HCT116 (cell line): ENCODE results near the gene CBFA2T2. TPM values are rescaled to one million over a fixed set of nuclear protein-coding genes. Genes with fewer than 3 reads are reported as not detected.

ENCODE experiments used
- ATAC-seq: fragments of 200-7000 bp; cut with Tn5 transposase; 2 replicates; pipeline ENCODE4 v1.9.1; 2020; ENCODE audit warnings: mild to moderate bottlenecking, moderate library complexity
- BruUV-seq: library from RNA; stranded (reverse); fragments of 400-500 nt; replicated peaks from 2 replicates; lab custom pipeline; 2021; lab: Mats Ljungman, UMichigan
- CTCF ChIA-PET: fragments of 300-600 bp; sonication (Branson Sonifier 250); formaldehyde crosslinking; loops from one replicate; lab custom pipeline; 2021; ENCODE audit warnings: antibody characterized with exemption; lab: Charles Lee
- POLR2A ChIA-PET: fragments of 300-600, 350-600 bp; sonication (Branson Sonifier 250); formaldehyde crosslinking; loops from one replicate; lab custom pipeline; 2021; ENCODE audit warnings: antibody characterized with exemption; lab: Charles Lee
- RAD21 ChIA-PET, 2 experiments: fragments of 300-600 bp; sonication (Branson Sonifier 250); formaldehyde crosslinking; loops; one replicate each; lab custom pipeline; 2023; ENCODE audit warnings: low total read pairs in 2 of 2; ENCODE audit not compliant: uncharacterized antibody in 2 of 2, unreplicated experiment in 2 of 2, low non-redundant PET in 1 of 2; lab: Charles Lee
- DNase-seq: peaks from one replicate; pipeline ENCODE4 v3.0.0-alpha.2; 2010; ENCODE audit warnings: low read depth, low spot score
- H2AFZ ChIP-seq: fragments of 200-600 bp; shearing (Covaris generic), sonication (generic); 2 replicates; pipeline ENCODE4 v1.6.1; 2017; ENCODE audit warnings: low read depth, mixed run types, mixed read lengths, antibody characterized with exemption, low read length; ENCODE audit not compliant: poor library complexity, severe bottlenecking
- H3K27ac ChIP-seq: 2 replicates; pipeline ENCODE4 v1.5.1; 2012; ENCODE audit warnings: low read depth, low read length
- H3K27me3 ChIP-seq: fragments of 200-600 bp; sonication (generic); 2 replicates; pipeline ENCODE4 v1.6.1; 2016; ENCODE audit warnings: mixed run types, low read length, mixed read lengths; ENCODE audit not compliant: insufficient read depth
- H3K36me3 ChIP-seq, 2 experiments: fragments of 200-500 bp in 1 of 2; fragments of 200-600 bp in 1 of 2; sonication (Bioruptor generic) in 1 of 2; sonication (generic) in 1 of 2; 2 replicates each; pipeline versions ENCODE4 v1.5.1 to v1.6.1; 2014 to 2016; ENCODE audit warnings: low read length in 2 of 2, inconsistent platforms in 1 of 2, mixed read lengths in 1 of 2, mixed run types in 1 of 2; ENCODE audit not compliant: insufficient read depth in 2 of 2, control insufficient read depth in 1 of 2
- H3K4me1 ChIP-seq, 2 experiments: fragments of 200-600 bp in 1 of 2; sonication (generic) in 1 of 2; 2 replicates each; pipeline versions ENCODE4 v1.5.1 to v1.6.1; 2012 to 2017; ENCODE audit warnings: low read length in 2 of 2, inconsistent platforms in 1 of 2, mild to moderate bottlenecking in 1 of 2, mixed read lengths in 1 of 2, mixed run types in 1 of 2, moderate library complexity in 1 of 2; ENCODE audit not compliant: insufficient read depth in 2 of 2, control insufficient read depth in 1 of 2
- H3K4me2 ChIP-seq: fragments of 200-600 bp; sonication (generic); 2 replicates; pipeline ENCODE4 v1.6.1; 2017; ENCODE audit warnings: mixed run types, low read length, mixed read lengths
- H3K4me3 ChIP-seq, 2 experiments: fragments of 200-600 bp in 1 of 2; sonication (generic) in 1 of 2; replicated peaks in 1 of 2; 2 replicates each; pipeline ENCODE4 v1.5.1; 2011 to 2016; ENCODE audit warnings: low read length in 2 of 2, control low read depth in 1 of 2, low read depth in 1 of 2, mild to moderate bottlenecking in 1 of 2, mixed read lengths in 1 of 2, mixed run types in 1 of 2
- H3K79me2 ChIP-seq: fragments of 200-600 bp; sonication (generic); 2 replicates; pipeline ENCODE4 v1.6.1; 2017; ENCODE audit warnings: mild to moderate bottlenecking, mixed run types, low read length, moderate library complexity, mixed read lengths; ENCODE audit not compliant: insufficient read depth
- H3K9ac ChIP-seq: fragments of 200-600 bp; sonication (generic); 2 replicates; pipeline ENCODE4 v1.6.1; 2016; ENCODE audit warnings: low read length, mixed read lengths
- H3K9me2 ChIP-seq: fragments of 200-600 bp; sonication (generic), shearing (Covaris generic); 2 replicates; pipeline ENCODE4 v1.6.1; 2017; ENCODE audit warnings: mixed run types, mild to moderate bottlenecking, moderate library complexity; ENCODE audit not compliant: insufficient read depth
- H3K9me3 ChIP-seq, 2 experiments: fragments of 200-500 bp in 1 of 2; fragments of 200-600 bp in 1 of 2; sonication (Bioruptor generic) in 1 of 2; sonication (generic) in 1 of 2; 2 replicates each; pipeline ENCODE4 v1.6.1; 2014 to 2017; ENCODE audit warnings: low read length in 2 of 2, mixed read lengths in 2 of 2, inconsistent platforms in 1 of 2, low read depth in 1 of 2, mild to moderate bottlenecking in 1 of 2, mixed run types in 1 of 2, moderate library complexity in 1 of 2; ENCODE audit not compliant: control insufficient read depth in 1 of 2, insufficient read depth in 1 of 2
- H4K20me1 ChIP-seq: fragments of 200-600 bp; sonication (generic), shearing (Covaris generic); 2 replicates; pipeline ENCODE4 v1.6.1; 2017; ENCODE audit warnings: mixed run types, mild to moderate bottlenecking, moderate library complexity; ENCODE audit not compliant: insufficient read depth
- EGR1 ChIP-seq: IDR thresholded peaks from 2 replicates; pipeline ENCODE4 v1.6.1; 2012; ENCODE audit warnings: low read depth
- EZH2 ChIP-seq: fragments of 200-600 bp; sonication (generic); IDR thresholded peaks from 2 replicates; pipeline ENCODE4 v1.6.1; 2017; ENCODE audit warnings: antibody characterized with exemption, mixed run types
- FOSL1 ChIP-seq: IDR thresholded peaks from 2 replicates; pipeline ENCODE4 v1.6.1; 2012; ENCODE audit warnings: low read depth
- JUND ChIP-seq: IDR thresholded peaks from 2 replicates; pipeline ENCODE4 v1.6.1; 2012
- POLR2A ChIP-seq: IDR thresholded peaks from 2 replicates; pipeline ENCODE4 v1.7.0; 2011; ENCODE audit warnings: borderline replicate concordance; ENCODE audit not compliant: insufficient read depth, insufficient read length; ENCODE audit errors: extremely low read depth
- POLR2AphosphoS5 ChIP-seq: IDR thresholded peaks from 2 replicates; pipeline ENCODE4 v1.6.1; 2011; ENCODE audit warnings: mild to moderate bottlenecking, low read depth, low read length, moderate library complexity
- RAD21 ChIP-seq: IDR thresholded peaks from 2 replicates; pipeline ENCODE4 v1.6.1; 2012; ENCODE audit warnings: low read depth, mild to moderate bottlenecking
- SIN3A ChIP-seq: IDR thresholded peaks from 2 replicates; pipeline ENCODE4 v1.6.1; 2012; ENCODE audit warnings: low read depth
- SRF ChIP-seq: IDR thresholded peaks from 2 replicates; pipeline ENCODE4 v1.6.1; 2012; ENCODE audit warnings: low read depth
- TCF7L2 ChIP-seq: IDR thresholded peaks from 2 replicates; pipeline ENCODE4 v1.7.0; 2011; ENCODE audit warnings: borderline replicate concordance, inconsistent platforms; ENCODE audit not compliant: insufficient read depth, insufficient read length; ENCODE audit errors: extremely low read depth
- YY1 ChIP-seq: IDR thresholded peaks from 2 replicates; pipeline ENCODE4 v1.6.1; 2011; ENCODE audit warnings: low read length, low read depth, moderate library complexity, mild to moderate bottlenecking; ENCODE audit not compliant: insufficient replicate concordance; ENCODE audit errors: extremely low read depth
- ZNF274 ChIP-seq: fragments of 200-500 bp; sonication (Bioruptor generic); IDR thresholded peaks from 2 replicates; pipeline ENCODE4 v1.6.1; 2014; ENCODE audit warnings: mild to moderate bottlenecking, low read depth, low read length, inconsistent platforms
- intact Hi-C: fragments of 100-400 bp; cut with micrococcal nuclease; formaldehyde crosslinking; loops from 2 replicates; pipeline ENCODE4 v1.10.0; 2022
- total RNA-seq: library from RNA; stranded (reverse); gene quantifications from one replicate; pipeline ENCODE4 v1.2.1, GENCODE V29; 2021; ENCODE audit not compliant: unreplicated experiment
- TF ChIP-seq, protein P1 (sequence below), 3 experiments: fragments of 200-600 bp in 1 of 3; sonication (generic) in 1 of 3; IDR thresholded peaks in 2 of 3; conservative IDR thresholded peaks in 1 of 3; 2 replicates each; pipeline ENCODE4 v1.5.1; 2012 to 2017; ENCODE audit warnings: low read depth in 2 of 3, low read length in 2 of 3, antibody characterized with exemption in 1 of 3, borderline replicate concordance in 1 of 3, control low read depth in 1 of 3, mild to moderate bottlenecking in 1 of 3, mixed read lengths in 1 of 3, mixed run types in 1 of 3, moderate library complexity in 1 of 3; ENCODE audit not compliant: insufficient read depth in 1 of 3
- TF ChIP-seq, protein P2 (sequence below): IDR thresholded peaks from 2 replicates; pipeline ENCODE4 v1.6.1; 2012
- TF ChIP-seq, protein P3 (sequence below): IDR thresholded peaks from 2 replicates; pipeline ENCODE4 v1.6.1; 2012

The CBFA2T2 gene
- total RNA-seq, 1 experiment from 2014 or later = 8.0 TPM

DNA sequence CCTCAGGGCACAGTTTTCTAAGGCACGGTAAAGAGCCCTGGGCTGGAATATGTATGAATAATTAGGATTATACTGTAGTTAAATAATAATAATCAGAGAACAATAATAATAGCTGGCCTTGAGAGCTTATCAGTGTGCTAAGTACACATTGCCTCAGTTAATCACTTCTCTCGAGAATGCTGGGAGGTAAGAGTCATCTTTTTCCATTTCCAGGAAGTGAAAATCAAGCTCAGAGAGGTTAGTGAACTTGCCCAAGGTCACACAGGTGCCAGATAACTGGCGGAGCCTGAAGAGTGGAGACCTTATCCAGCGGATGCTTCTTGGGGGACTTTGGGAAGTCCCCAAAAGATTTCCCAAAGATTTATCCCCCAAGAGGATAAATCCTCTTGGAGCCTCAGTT is 19.4 kb upstream of the CBFA2T2 start:
- H3K36me3 ChIP-seq = no peaks in the 10 kb centered on the region
- no peaks in the 10 kb centered on the region for H3K9me2 ChIP-seq
- intact Hi-C loops = no loop called here
- H2AFZ ChIP-seq = no peak overlapping the region
- H3K4me1 ChIP-seq = no peaks in the 10 kb centered on the region
- no peaks in the 10 kb centered on the region for H4K20me1 ChIP-seq
- ATAC-seq (no peak), DNase-seq (no peak)
- TF ChIP-seq JUND (no peak), SIN3A (no peak), EGR1 (no peak)
- TF ChIP-seq, protein P1, sequence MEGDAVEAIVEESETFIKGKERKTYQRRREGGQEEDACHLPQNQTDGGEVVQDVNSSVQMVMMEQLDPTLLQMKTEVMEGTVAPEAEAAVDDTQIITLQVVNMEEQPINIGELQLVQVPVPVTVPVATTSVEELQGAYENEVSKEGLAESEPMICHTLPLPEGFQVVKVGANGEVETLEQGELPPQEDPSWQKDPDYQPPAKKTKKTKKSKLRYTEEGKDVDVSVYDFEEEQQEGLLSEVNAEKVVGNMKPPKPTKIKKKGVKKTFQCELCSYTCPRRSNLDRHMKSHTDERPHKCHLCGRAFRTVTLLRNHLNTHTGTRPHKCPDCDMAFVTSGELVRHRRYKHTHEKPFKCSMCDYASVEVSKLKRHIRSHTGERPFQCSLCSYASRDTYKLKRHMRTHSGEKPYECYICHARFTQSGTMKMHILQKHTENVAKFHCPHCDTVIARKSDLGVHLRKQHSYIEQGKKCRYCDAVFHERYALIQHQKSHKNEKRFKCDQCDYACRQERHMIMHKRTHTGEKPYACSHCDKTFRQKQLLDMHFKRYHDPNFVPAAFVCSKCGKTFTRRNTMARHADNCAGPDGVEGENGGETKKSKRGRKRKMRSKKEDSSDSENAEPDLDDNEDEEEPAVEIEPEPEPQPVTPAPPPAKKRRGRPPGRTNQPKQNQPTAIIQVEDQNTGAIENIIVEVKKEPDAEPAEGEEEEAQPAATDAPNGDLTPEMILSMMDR (IDR thresholded peaks at IDR 0.05 in 2 of 3, conservative IDR thresholded peaks at IDR 0.05 in 1 of 3; ENCODE audit: borderline replicate concordance in 1 of 3, insufficient read depth in 1 of 3, low read depth in 2 of 3, low read length in 2 of 3) = no peak
- ChIA-PET CTCF (interaction anchor here (0.6 to 1.0 kb wide), 3 partner anchors 9 to 282 kb away, joined by 3 to 4 read pairs (median 4); no protein-coding TSS in a partner anchor), RAD21 (no interaction called here), POLR2A (interaction anchor here (0.5 kb wide), 1 partner anchor 13 kb away, joined by 3 read pairs; no protein-coding TSS in a partner anchor)
- no peak overlapping the region for H3K9ac ChIP-seq
- H3K27ac ChIP-seq = no peak overlapping the region
- no peak overlapping the region for H3K4me2 ChIP-seq
- no peaks in the 10 kb centered on the region for H3K9me3 ChIP-seq
- BruUV-seq = no TSS peak
- no peaks in the 10 kb centered on the region for H3K79me2 ChIP-seq
- no peak overlapping the region for H3K4me3 ChIP-seq
- no peaks in the 10 kb centered on the region for H3K27me3 ChIP-seq

DNA sequence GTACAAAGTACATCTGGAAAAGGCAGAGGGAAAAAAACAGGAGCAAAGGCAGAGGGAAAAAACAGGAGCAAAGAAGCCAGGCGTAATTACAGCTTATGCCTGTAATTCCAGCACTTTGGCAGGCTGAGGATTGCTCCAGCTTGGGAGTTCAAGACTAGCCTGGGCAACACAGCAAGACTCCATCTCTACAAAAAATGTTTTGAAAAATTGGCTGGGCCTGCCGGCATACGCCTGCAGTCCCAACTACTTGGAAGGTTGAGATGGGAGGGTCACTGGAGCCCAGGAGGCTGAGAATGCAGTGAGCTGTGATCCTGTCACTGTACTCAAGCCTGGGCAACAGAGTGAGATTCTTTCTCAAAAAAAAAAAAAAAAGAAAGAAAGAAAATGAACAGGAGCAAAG is 19.0 kb upstream of the CBFA2T2 start:
- H2AFZ ChIP-seq = no peak overlapping the region
- ChIA-PET RAD21 (no interaction called here), CTCF (interaction anchor here (0.6 to 1.0 kb wide), 2 partner anchors 13 to 281 kb away, joined by 3 to 4 read pairs; no protein-coding TSS in a partner anchor), POLR2A (no interaction called here)
- TF ChIP-seq SRF (no peak), EZH2 (no peak), RAD21 (no peak), POLR2AphosphoS5 (no peak), POLR2A (no peak), TCF7L2 (no peak), ZNF274 (no peak), YY1 (no peak), FOSL1 (no peak)
- TF ChIP-seq, protein P1 (IDR thresholded peaks at IDR 0.05 in 2 of 3, conservative IDR thresholded peaks at IDR 0.05 in 1 of 3; ENCODE audit: borderline replicate concordance in 1 of 3, insufficient read depth in 1 of 3, low read depth in 2 of 3, low read length in 2 of 3) = no peak
- TF ChIP-seq, protein P2, sequence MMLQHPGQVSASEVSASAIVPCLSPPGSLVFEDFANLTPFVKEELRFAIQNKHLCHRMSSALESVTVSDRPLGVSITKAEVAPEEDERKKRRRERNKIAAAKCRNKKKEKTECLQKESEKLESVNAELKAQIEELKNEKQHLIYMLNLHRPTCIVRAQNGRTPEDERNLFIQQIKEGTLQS = no peak
- TF ChIP-seq, protein P3, sequence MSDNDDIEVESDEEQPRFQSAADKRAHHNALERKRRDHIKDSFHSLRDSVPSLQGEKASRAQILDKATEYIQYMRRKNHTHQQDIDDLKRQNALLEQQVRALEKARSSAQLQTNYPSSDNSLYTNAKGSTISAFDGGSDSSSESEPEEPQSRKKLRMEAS = no peak
- H3K9me3 ChIP-seq = no peaks in the 10 kb centered on the region
- ATAC-seq (no peak), DNase-seq (no peak)
- no peaks in the 10 kb centered on the region for H3K36me3 ChIP-seq
- no peak overlapping the region for H3K4me2 ChIP-seq
- H3K9me2 ChIP-seq = no peaks in the 10 kb centered on the region
- H3K79me2 ChIP-seq = no peaks in the 10 kb centered on the region
- H3K9ac ChIP-seq = no peak overlapping the region
- H3K27me3 ChIP-seq = no peaks in the 10 kb centered on the region
- intact Hi-C loops = no loop called here
- H3K4me1 ChIP-seq = no peaks in the 10 kb centered on the region
- no peak overlapping the region for H3K4me3 ChIP-seq
- no peaks in the 10 kb centered on the region for H4K20me1 ChIP-seq
- no TSS peak for BruUV-seq
- no peak overlapping the region for H3K27ac ChIP-seq
